GM04503 (cell line): ENCODE data around the gene TRIM23.

Experiments used
- DNase-seq: peaks from one replicate; pipeline ENCODE4 v3.0.0-alpha.2; 2012; ENCODE audit warnings: low read depth

The TRIM23 gene

DNA sequence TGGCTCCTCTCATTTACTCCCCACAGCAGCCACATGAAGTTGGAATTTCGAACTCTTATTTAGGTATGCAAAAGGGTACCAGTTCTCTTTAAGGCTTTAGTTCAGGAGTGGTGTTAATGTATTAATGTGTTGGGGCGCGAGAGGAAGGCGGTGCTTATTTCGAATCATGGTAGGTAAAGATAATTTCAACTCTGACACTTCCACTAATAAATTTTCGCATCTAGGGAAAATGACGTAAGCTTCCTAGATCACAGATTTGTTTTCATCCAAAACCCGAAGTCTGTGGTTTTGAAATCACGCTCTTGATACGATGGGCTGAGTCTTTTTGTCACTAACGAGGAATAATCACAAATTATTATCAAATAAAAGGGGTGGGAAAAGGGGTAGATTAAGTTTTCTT is 60.4 kb downstream of the TRIM23 start:
- DNase-seq = no peak

DNA sequence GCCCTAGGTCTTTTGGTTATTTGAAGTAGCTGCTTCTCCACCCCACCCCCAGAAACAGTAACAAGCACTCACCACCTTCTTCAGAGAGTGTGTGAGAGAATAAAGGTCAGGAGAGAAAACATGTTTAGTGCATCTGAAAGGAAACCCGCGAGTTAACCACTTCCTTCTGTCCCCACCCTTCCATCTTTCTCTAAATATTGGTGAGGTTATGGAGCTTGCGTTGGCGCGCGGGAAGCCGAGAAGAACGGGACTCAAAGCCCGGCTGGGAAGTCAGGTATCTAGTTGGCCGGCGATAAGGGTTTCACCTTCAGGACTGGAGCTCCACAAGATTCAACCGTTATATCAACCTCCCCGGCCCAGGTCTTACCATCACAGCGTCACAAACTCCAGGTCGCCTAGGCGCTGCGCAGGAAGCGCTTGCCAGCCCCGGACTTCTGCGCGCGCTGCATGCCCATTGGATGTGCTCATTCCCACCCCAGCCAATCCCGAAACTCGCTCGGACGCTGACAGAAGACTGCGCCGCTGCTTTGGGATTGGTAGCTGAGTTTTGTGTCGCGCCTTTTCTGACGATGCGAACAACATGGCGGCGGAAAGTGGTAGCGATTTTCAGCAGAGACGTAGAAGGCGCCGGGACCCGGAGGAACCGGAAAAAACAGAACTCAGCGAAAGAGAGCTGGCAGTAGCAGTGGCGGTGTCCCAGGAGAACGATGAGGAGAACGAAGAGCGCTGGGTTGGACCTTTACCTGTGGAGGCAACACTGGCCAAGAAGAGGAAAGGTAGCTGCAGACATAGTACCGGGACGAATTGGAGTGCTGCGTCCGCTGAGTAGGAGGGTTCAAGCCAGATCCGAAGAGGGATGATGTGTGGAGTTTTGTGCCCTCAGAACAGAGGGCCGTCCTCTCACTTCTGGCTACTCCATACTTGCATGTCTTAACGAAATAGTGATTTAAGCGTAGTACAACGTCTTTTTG is 61.1 kb downstream of the TRIM23 start, which contains the start of the genes CENPK and PPWD1:
Gene CENPK (minus strand): TSS at position 438 of the 971 bp plus-strand sequence. CDS start 8,261 bp downstream, outside the sequence.
Gene PPWD1 (plus strand): TSS at position 566 of the 971 bp plus-strand sequence. CDS start 15 bp downstream, at position 581.
- peak; percentile 67 for DNase-seq

DNA sequence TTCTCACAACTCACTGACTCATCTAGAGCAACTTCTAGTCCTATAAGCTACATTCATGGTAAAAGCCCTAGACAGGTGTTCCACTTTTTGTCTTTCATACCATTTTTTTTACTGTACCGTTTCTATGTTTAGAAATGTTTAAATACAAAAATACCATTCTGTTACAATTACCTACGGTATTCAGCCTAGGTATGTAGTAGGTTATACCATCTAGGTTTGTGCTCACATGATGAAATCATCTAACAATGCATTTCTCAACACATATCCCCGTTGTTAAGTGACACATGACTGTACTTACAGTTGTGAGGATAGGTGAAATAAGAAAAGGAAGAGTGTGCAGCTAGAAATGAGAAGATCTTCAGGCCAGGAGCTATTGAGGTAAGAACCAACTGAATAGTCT is 67.4 kb downstream of the TRIM23 start:
- no peak for DNase-seq

- DNase-seq = no peak
Measured at GRCh38 chr5:65556181-65556580, 68.0 kb downstream of the TRIM23 start.

GRCh38 chr5:65555287-65555686 is 68.8 kb downstream of the TRIM23 start:
- DNase-seq = no peak

DNA sequence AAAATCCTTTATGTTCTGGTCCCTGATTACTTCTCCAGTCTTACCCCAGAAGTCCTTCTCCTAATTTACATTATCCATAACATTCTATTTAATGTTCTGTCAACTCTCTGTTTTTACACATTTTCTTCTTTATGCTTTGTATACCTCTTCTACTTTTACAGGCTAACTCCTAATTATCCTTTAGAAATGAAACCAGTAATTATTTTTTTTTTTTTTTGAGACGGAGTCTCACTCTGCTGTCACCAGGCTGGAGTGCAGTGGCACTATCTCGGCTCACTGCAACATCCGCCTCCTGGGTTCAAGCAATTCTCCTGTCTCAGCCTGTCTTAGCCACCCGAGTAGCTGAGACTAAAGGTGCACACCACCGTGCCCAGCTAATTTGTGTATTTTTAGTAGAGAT is 70.2 kb downstream of the TRIM23 start:
- DNase-seq = no peak

DNA sequence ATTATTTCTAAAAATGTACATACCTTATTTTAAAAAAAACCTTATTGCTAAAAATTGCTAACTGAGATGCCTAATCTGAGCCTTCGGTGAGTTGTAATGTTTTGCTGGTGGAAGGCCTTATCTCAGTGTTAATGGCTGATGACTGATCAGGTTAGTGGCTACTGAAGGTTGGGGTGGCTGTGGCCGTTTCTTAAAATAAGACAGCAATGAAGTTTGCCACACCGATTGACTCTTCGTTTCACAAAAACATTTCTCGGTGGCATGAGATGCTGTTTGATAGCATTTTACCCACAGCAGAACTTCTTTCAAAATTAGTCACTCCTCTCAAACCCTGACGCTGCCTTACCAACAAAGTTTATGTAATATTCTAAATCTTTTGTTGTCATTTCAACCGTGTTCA is 75.9 kb downstream of the TRIM23 start:
- DNase-seq = no peak

DNA sequence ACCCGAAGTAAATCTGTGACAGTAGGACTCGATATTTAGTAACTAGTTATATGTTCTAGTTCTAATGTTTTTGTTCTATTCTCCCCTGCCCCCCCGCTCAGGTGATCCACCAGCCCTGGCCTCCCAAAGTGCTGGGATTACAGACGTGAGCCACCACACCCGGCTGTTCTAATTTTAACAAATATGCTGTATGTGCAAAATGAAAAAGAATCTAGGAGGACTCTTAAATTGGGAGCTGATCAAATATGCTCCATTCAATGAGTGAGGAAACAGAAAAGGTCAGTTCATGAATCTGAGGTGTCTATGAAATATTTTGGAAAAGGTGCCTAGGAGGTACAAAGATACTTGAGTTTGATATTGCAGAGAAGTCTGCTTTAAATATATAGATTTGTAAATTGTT is 78.0 kb downstream of the TRIM23 start:
- no peak for DNase-seq

GRCh38 chr5:65544473-65544872 is 79.7 kb downstream of the TRIM23 start:
- DNase-seq = no peak

DNA sequence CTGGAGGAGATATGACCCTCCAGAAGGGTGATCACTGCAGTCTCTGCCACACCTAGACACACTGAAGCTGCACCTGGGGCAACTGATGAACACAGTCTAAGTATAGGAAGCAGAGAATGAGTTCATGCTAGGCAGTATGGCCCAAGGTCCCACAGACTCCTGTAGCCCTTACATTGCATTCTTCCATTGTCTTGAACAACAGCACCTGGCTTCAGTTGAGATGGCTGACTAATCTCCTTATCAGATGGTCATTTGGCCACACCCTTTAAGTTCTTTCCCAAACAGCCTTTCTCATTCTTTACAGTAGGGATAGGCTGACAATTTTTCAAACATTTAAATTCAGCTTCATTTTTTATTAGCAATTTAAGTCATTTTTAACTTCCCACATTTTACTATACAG is 84.3 kb downstream of the TRIM23 start:
- no peak for DNase-seq
